ENCODE results near the gene TLL2. TPM values are rescaled to one million over a fixed set of nuclear protein-coding genes. Genes with fewer than 3 reads are reported as not detected.
A peak's percentile ranks its signal among the peaks of the same experiment; 100 is the strongest.

The TLL2 gene
- total RNA-seq, 1 experiment from 2014 or later = 0.14 TPM

GRCh38 chr10:96374004-96374403, 139.7 kb downstream of the TLL2 start:
- DNase-seq = no peak
- ChIA-PET CTCF (interaction anchor here (2.3 to 3.2 kb wide), 2 partner anchors 8 to 139 kb away, joined by 7 to 18 read pairs; partner anchors contain the start of gene TLL2), POLR2A (no interaction called here)
- Mint-ChIP-seq H3K36me3 (ENCODE audit: insufficient read depth, unreplicated experiment) (no peaks in the 10 kb centered on the region), H3K27ac (ENCODE audit: unreplicated experiment) (no peak overlapping the region), H3K4me1 (ENCODE audit: low read depth, unreplicated experiment) (peaks cover 13% of the 10 kb centered on the region), H3K9me3 (ENCODE audit: unreplicated experiment) (no peaks in the 10 kb centered on the region), H3K4me3 (ENCODE audit: unreplicated experiment) (no peak overlapping the region), H3K27me3 (ENCODE audit: insufficient read depth, unreplicated experiment) (no peaks in the 10 kb centered on the region)
- no peak for TF ChIP-seq CTCF (IDR thresholded peaks at IDR 0.05; ENCODE audit: insufficient read depth in 1 of 2, low read depth in 1 of 2, low read length in 1 of 2, severe bottlenecking in 1 of 2, unreplicated experiment in 1 of 2)
- intact Hi-C loops (cut with micrococcal nuclease; ENCODE audit: unreplicated experiment) = loop anchor here (2.0 kb wide), 1 partner anchor 39 kb away; no protein-coding TSS in a partner anchor
- Histone ChIP-seq H3K27me3 (replicated peaks; ENCODE audit: control insufficient read depth, insufficient read depth, low read length) (no peaks in the 10 kb centered on the region), H3K9me3 (no peaks in the 10 kb centered on the region), H3K36me3 (ENCODE audit: control insufficient read depth, insufficient read depth, low read length) (no peaks in the 10 kb centered on the region), H3K4me3 (ENCODE audit: low read depth, low read length) (no peak overlapping the region), H3K4me1 (peaks cover 5% of the 10 kb centered on the region)
- BruUV-seq (replicated peaks) = no TSS peak

GRCh38 chr10:96371356-96371755, 142.4 kb downstream of the TLL2 start:
- Histone ChIP-seq H3K4me1 (peaks cover 11% of the 10 kb centered on the region), H3K9me3 (no peaks in the 10 kb centered on the region), H3K27me3 (replicated peaks; ENCODE audit: control insufficient read depth, insufficient read depth, low read length) (no peaks in the 10 kb centered on the region), H3K4me3 (ENCODE audit: low read depth, low read length) (no peak overlapping the region), H3K36me3 (ENCODE audit: control insufficient read depth, insufficient read depth, low read length) (no peaks in the 10 kb centered on the region)
- intact Hi-C loops (cut with micrococcal nuclease; ENCODE audit: unreplicated experiment) = no loop called here
- Mint-ChIP-seq H3K4me3 (ENCODE audit: unreplicated experiment) (no peak overlapping the region), H3K9me3 (ENCODE audit: unreplicated experiment) (no peaks in the 10 kb centered on the region), H3K36me3 (ENCODE audit: insufficient read depth, unreplicated experiment) (no peaks in the 10 kb centered on the region), H3K27me3 (ENCODE audit: insufficient read depth, unreplicated experiment) (no peaks in the 10 kb centered on the region), H3K27ac (ENCODE audit: unreplicated experiment) (no peak overlapping the region), H3K4me1 (ENCODE audit: low read depth, unreplicated experiment) (peaks cover 16% of the 10 kb centered on the region)
- CTCF ChIA-PET = interaction anchor here (0.6 to 3.4 kb wide), 7 partner anchors 9 to 289 kb away, joined by 3 to 20 read pairs (median 4); partner anchors contain the start of gene TLL2
- TF ChIP-seq CTCF (IDR thresholded peaks at IDR 0.05; ENCODE audit: insufficient read depth in 1 of 2, low read depth in 1 of 2, low read length in 1 of 2, severe bottlenecking in 1 of 2, unreplicated experiment in 1 of 2) = no peak
- POLR2A ChIA-PET = no interaction called here
- BruUV-seq (replicated peaks) = no TSS peak
- peak in 1 of 2 experiments; percentile 38 for DNase-seq

- H3K4me1 Mint-ChIP-seq (ENCODE audit: low read depth, unreplicated experiment) = peaks cover 17% of the 10 kb centered on the region
- Histone ChIP-seq H3K4me1 (peaks cover 13% of the 10 kb centered on the region), H3K27me3 (replicated peaks; ENCODE audit: control insufficient read depth, insufficient read depth, low read length) (no peaks in the 10 kb centered on the region), H3K9me3 (no peaks in the 10 kb centered on the region), H3K4me3 (ENCODE audit: low read depth, low read length) (peak overlapping the region; percentile 27), H3K36me3 (ENCODE audit: control insufficient read depth, insufficient read depth, low read length) (no peaks in the 10 kb centered on the region)
- H3K27ac Mint-ChIP-seq (ENCODE audit: unreplicated experiment) = no peak overlapping the region
- H3K27me3 Mint-ChIP-seq (ENCODE audit: insufficient read depth, unreplicated experiment) = no peaks in the 10 kb centered on the region
- BruUV-seq (replicated peaks) = no TSS peak
- CTCF ChIA-PET = interaction anchor here (0.6 to 3.4 kb wide), 12 partner anchors 9 to 463 kb away, joined by 3 to 20 read pairs (median 3); partner anchors contain the start of gene TLL2
- peak; percentile 73 to 83 for TF ChIP-seq CTCF (IDR thresholded peaks at IDR 0.05; ENCODE audit: insufficient read depth in 1 of 2, low read depth in 1 of 2, low read length in 1 of 2, severe bottlenecking in 1 of 2, unreplicated experiment in 1 of 2)
- intact Hi-C loops (cut with micrococcal nuclease; ENCODE audit: unreplicated experiment) = no loop called here
- H3K4me3 Mint-ChIP-seq (ENCODE audit: unreplicated experiment) = peak overlapping the region; percentile 58
- DNase-seq = peak; percentile 66 to 69
- no peaks in the 10 kb centered on the region for H3K36me3 Mint-ChIP-seq (ENCODE audit: insufficient read depth, unreplicated experiment)
- H3K9me3 Mint-ChIP-seq (ENCODE audit: unreplicated experiment) = no peaks in the 10 kb centered on the region
- POLR2A ChIA-PET = no interaction called here
These were observed 143.1 kb downstream of the TLL2 start for GRCh38 chr10:96370584-96371157.
